ENCODE results near the gene OPHN1. TPM values are rescaled to one million over a fixed set of nuclear protein-coding genes. Genes with fewer than 3 reads are reported as not detected.

OPHN1 gene
- total and polyA plus RNA-seq, 12 donors = 1.2 to 9.1 (median 5.2) TPM

- DNase-seq = no peak
- no peaks in the 10 kb centered on the region for H3K9me3 ChIP-seq (replicated peaks in 1 of 3)
- no peak overlapping the region for H3K27ac ChIP-seq
- 59 to 87% (median 71%) methylated on average over 2 of the region's 2 CpGs for WGBS, 4 donors
- no peaks in the 10 kb centered on the region for H3K27me3 ChIP-seq
- no peaks in the 10 kb centered on the region for H3K36me3 ChIP-seq (replicated peaks in 1 of 2)
- no peaks in the 10 kb centered on the region for H3K4me1 ChIP-seq (replicated peaks in 1 of 2)
- TF ChIP-seq POLR2A (IDR thresholded peaks at IDR 0.05) = no peak
- no peak for TF ChIP-seq CTCF (IDR thresholded peaks at IDR 0.05)
- no peak overlapping the region for H3K4me3 ChIP-seq
- intact Hi-C loops (cut with DNase I) = no loop called here
These were observed 293.5 kb downstream of the OPHN1 start for GRCh38 chrX:68139791-68140190.

- WGBS, 4 donors = 74 to 92% (median 83%) methylated on average over 4 of the region's 4 CpGs
- intact Hi-C loops (cut with DNase I) = no loop called here
- TF ChIP-seq POLR2A (IDR thresholded peaks at IDR 0.05) (no peak), CTCF (IDR thresholded peaks at IDR 0.05) (no peak)
- Histone ChIP-seq H3K4me1 (replicated peaks in 1 of 2) (no peaks in the 10 kb centered on the region), H3K27me3 (no peaks in the 10 kb centered on the region), H3K4me3 (no peak overlapping the region), H3K36me3 (replicated peaks in 1 of 2) (no peaks in the 10 kb centered on the region), H3K9me3 (replicated peaks in 1 of 3) (no peaks in the 10 kb centered on the region), H3K27ac (no peak overlapping the region)
- no peak for DNase-seq
These were observed 300.1 kb downstream of the OPHN1 start for GRCh38 chrX:68133181-68133580.

GRCh38 chrX:68132749-68133148 lies 300.5 kb downstream of the OPHN1 start:
- H3K4me1 ChIP-seq (replicated peaks in 1 of 2) = no peaks in the 10 kb centered on the region
- no peak for TF ChIP-seq CTCF (IDR thresholded peaks at IDR 0.05)
- no peak for TF ChIP-seq POLR2A (IDR thresholded peaks at IDR 0.05)
- no peak for DNase-seq
- no peaks in the 10 kb centered on the region for H3K9me3 ChIP-seq (replicated peaks in 1 of 3)
- no peak overlapping the region for H3K4me3 ChIP-seq
- intact Hi-C loops (cut with DNase I) = no loop called here
- H3K27ac ChIP-seq = no peak overlapping the region
- 86 to 99% (median 91%) methylated on average over 29 of the region's 29 CpGs for WGBS, 4 donors
- H3K36me3 ChIP-seq (replicated peaks in 1 of 2) = no peaks in the 10 kb centered on the region
- no peaks in the 10 kb centered on the region for H3K27me3 ChIP-seq

- 61 to 94% (median 79%) methylated on average over 2 of the region's 2 CpGs for WGBS, 4 donors
- H3K27me3 ChIP-seq = no peaks in the 10 kb centered on the region
- H3K27ac ChIP-seq = no peak overlapping the region
- intact Hi-C loops (cut with DNase I) = no loop called here
- no peaks in the 10 kb centered on the region for H3K4me1 ChIP-seq (replicated peaks in 1 of 2)
- DNase-seq = no peak
- H3K36me3 ChIP-seq (replicated peaks in 1 of 2) = no peaks in the 10 kb centered on the region
- H3K9me3 ChIP-seq (replicated peaks in 1 of 3) = no peaks in the 10 kb centered on the region
- no peak for TF ChIP-seq POLR2A (IDR thresholded peaks at IDR 0.05)
- TF ChIP-seq CTCF (IDR thresholded peaks at IDR 0.05) = no peak
- H3K4me3 ChIP-seq = no peak overlapping the region
These were observed 311.5 kb downstream of the OPHN1 start for GRCh38 chrX:68121835-68122234.

All from adrenal gland (tissue), 12 donors.